HG02981 (cell line): ENCODE data around the gene SERINC5.

ENCODE experiments used
- ATAC-seq: cut with Tn5 transposase; IDR thresholded peaks from one replicate; pipeline ENCODE4 v1.9.1; 2021; ENCODE audit warnings: mild to moderate bottlenecking, moderate library complexity; ENCODE audit not compliant: unreplicated experiment

Gene SERINC5

GRCh38 chr5:80255431-80255810 lies 427 bp downstream of the SERINC5 start:
- ATAC-seq: peak; percentile 28

- no peak for ATAC-seq
These were observed 949 bp downstream of the SERINC5 start for GRCh38 chr5:80254767-80255430.

GRCh38 chr5:80251636-80252035 lies 4.2 kb downstream of the SERINC5 start:
- ATAC-seq: no peak

- no peak for ATAC-seq
These were observed 5.0 kb downstream of the SERINC5 start for GRCh38 chr5:80250801-80251200.

- no peak for ATAC-seq
These were observed 5.9 kb downstream of the SERINC5 start for GRCh38 chr5:80249901-80250300.

GRCh38 chr5:80248378-80248777 lies 7.5 kb downstream of the SERINC5 start:
- ATAC-seq: no peak

GRCh38 chr5:80246995-80247729 lies 8.7 kb downstream of the SERINC5 start:
- ATAC-seq: peak; percentile 66

- ATAC-seq: no peak
These were observed 9.7 kb downstream of the SERINC5 start for GRCh38 chr5:80246001-80246758.

- ATAC-seq: no peak
These were observed 12.3 kb downstream of the SERINC5 start for GRCh38 chr5:80243567-80243966.

- no peak for ATAC-seq
These were observed 13.0 kb downstream of the SERINC5 start for GRCh38 chr5:80242849-80243248.

- no peak for ATAC-seq
These were observed 15.4 kb downstream of the SERINC5 start for GRCh38 chr5:80240368-80240986.

GRCh38 chr5:80239680-80240367 lies 16.0 kb downstream of the SERINC5 start:
- ATAC-seq: no peak

- ATAC-seq: no peak
These were observed 16.8 kb downstream of the SERINC5 start for GRCh38 chr5:80238778-80239679.

- ATAC-seq: no peak
These were observed 17.8 kb downstream of the SERINC5 start for GRCh38 chr5:80238097-80238496.

GRCh38 chr5:80237243-80237642 lies 18.6 kb downstream of the SERINC5 start:
- ATAC-seq: no peak

GRCh38 chr5:80234116-80234948 lies 21.5 kb downstream of the SERINC5 start:
- no peak for ATAC-seq

- ATAC-seq: no peak
These were observed 24.2 kb downstream of the SERINC5 start for GRCh38 chr5:80231693-80232092.

- no peak for ATAC-seq
These were observed 24.6 kb downstream of the SERINC5 start for GRCh38 chr5:80231243-80231642.
